PFSK-1 (cell line): ENCODE measurements around the gene ELAVL2.

ENCODE experiments used
- FOXP2 ChIP-seq: optimal IDR thresholded peaks from 2 replicates; pipeline ENCODE3; 2011; ENCODE audit warnings: borderline replicate concordance, control low read depth, inconsistent platforms; ENCODE audit not compliant: insufficient read depth; ENCODE audit errors: extremely low read length, extremely low read depth
- POLR2AphosphoS5 ChIP-seq: IDR thresholded peaks from 2 replicates; pipeline ENCODE4 v1.6.1; 2012; ENCODE audit warnings: low read depth, mild to moderate bottlenecking, control low read depth, low read length, moderate library complexity
- REST ChIP-seq, 2 experiments: IDR thresholded peaks; 2 replicates each; pipeline versions ENCODE4 v1.6.1 to v1.8.0; 2011 to 2012; ENCODE audit warnings: low read depth in 2 of 2, low read length in 2 of 2, control low read depth in 1 of 2, inconsistent platforms in 1 of 2, mild to moderate bottlenecking in 1 of 2, moderate library complexity in 1 of 2; ENCODE audit not compliant: insufficient read depth in 1 of 2
- SIN3A ChIP-seq: IDR thresholded peaks from 2 replicates; pipeline ENCODE4 v1.6.1; 2012; ENCODE audit warnings: mild to moderate bottlenecking, low read length, moderate library complexity, borderline replicate concordance; ENCODE audit not compliant: insufficient read depth
- TAF1 ChIP-seq: IDR thresholded peaks from 2 replicates; pipeline ENCODE4 v1.6.1; 2012; ENCODE audit warnings: low read length, control low read depth, borderline replicate concordance; ENCODE audit not compliant: insufficient read depth

ELAVL2 gene

DNA sequence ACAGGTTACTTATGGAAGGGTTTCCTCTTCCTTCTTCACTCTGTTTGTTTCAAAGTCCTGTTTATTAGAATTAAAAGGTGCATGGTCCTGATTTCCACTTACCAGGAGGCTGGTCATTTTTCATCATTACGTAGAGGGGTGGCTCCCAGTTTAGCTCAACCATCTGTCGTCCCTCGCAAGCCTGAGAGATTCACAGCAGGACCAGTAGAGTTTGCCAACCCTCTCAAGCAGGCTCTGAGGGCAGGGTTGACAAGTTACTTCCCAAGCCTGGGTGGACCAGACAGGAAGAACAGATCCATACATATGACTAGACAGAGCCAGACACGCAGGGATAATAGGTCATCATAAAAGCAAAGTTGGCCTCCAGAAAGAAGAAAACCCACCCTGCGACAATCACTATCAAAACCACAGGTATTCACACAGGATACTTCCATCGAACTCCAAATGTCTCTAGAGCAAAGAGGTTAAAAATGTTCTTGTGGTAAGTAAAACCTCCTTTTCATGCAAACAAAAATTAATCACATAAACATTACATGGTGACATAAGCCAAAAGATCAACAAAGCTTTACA is 151.9 kb downstream of the ELAVL2 start:
- TF ChIP-seq FOXP2 (no peak), REST (IDR thresholded peaks at IDR 0.05; ENCODE audit: insufficient read depth in 1 of 2, low read depth in 2 of 2, low read length in 2 of 2) (no peak), TAF1 (no peak)

- TF ChIP-seq POLR2AphosphoS5 (no peak), SIN3A (no peak), REST (IDR thresholded peaks at IDR 0.05; ENCODE audit: insufficient read depth in 1 of 2, low read depth in 2 of 2, low read length in 2 of 2) (no peak), TAF1 (no peak), FOXP2 (no peak)
Observed at GRCh38 chr9:23672151-23672550, 153.9 kb downstream of the ELAVL2 start.

DNA sequence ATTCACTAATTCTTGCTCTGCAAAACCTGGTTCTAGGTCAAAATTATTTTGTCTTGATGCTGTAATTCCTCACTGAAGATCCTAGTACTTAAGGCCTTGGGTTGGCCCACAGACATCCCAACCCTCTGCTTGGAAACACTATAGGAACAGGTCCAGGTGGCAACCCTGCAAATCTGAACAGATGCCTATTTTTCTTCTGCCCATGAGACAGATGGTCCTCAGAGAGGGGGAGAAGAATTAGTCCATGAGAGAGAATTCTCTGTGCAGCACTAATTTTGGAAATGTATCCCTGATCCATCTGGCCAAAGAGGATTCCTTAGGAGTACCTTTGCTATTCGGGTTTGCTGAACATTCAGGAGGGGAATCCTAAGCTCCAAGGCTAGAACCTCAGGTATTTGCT is 156.3 kb downstream of the ELAVL2 start:
- TF ChIP-seq FOXP2 (no peak), SIN3A (no peak), POLR2AphosphoS5 (no peak), REST (IDR thresholded peaks at IDR 0.05; ENCODE audit: insufficient read depth in 1 of 2, low read depth in 2 of 2, low read length in 2 of 2) (no peak), TAF1 (no peak)

DNA sequence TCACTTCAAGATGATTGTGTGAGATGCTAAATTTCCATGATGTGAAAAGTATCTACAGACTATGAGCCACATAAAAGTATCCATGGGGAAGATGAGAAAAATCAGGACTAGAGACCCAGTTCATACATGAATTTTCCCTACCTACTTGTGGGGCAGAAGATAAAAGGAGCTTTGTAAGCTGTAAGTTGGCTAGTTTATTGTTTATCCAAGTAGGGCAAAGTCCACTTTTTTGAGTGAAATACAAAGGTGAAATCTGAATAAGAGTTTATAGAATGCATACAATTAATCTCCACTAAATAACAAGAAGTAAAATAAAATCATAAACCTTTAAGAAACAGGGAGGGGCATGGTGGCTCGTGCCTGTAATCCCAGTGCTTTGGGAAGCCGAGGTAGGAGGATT is 160.4 kb downstream of the ELAVL2 start:
- TF ChIP-seq REST (IDR thresholded peaks at IDR 0.05; ENCODE audit: insufficient read depth in 1 of 2, low read depth in 2 of 2, low read length in 2 of 2): no peak
- no peak for TF ChIP-seq SIN3A
- no peak for TF ChIP-seq TAF1
- TF ChIP-seq POLR2AphosphoS5: no peak
- TF ChIP-seq FOXP2: no peak

- TF ChIP-seq REST (IDR thresholded peaks at IDR 0.05; ENCODE audit: insufficient read depth in 1 of 2, low read depth in 2 of 2, low read length in 2 of 2) (no peak), TAF1 (no peak), POLR2AphosphoS5 (no peak), FOXP2 (no peak), SIN3A (no peak)
Observed at GRCh38 chr9:23665051-23665450, 161.0 kb downstream of the ELAVL2 start.
